Natural killer cell (primary cell): Measurements from ENCODE around the gene AOC1. TPM values are rescaled to one million over a fixed set of nuclear protein-coding genes. Genes with fewer than 3 reads are reported as not detected.
"Not testable (repeated sequence)": the region's sequence is repeated elsewhere in the genome, so short reads cannot be mapped to it uniquely, and the experiment has no call there.

Experiments used
- ATAC-seq, 3 donors: fragments of 150-1000 bp in 2 of 3; fragments of 200-7000 bp in 1 of 3; cut with Tn5 transposase; 1 replicate in 1 of 3; 2 replicates in 2 of 3; pipeline ENCODE4 v1.10.0; 2021; ENCODE audit warnings: mild to moderate bottlenecking in 2 of 3, moderate library complexity in 2 of 3
- DNase-seq, 2 donors: peaks; one replicate each; pipeline versions ENCODE4 v3.0.0 to v3.0.0-alpha.2; 2013 to 2021; ENCODE audit warnings: mixed read lengths in 1 of 2
- H3K27ac ChIP-seq: one replicate; pipeline ENCODE4 v1.5.1; 2013; ENCODE audit warnings: mild to moderate bottlenecking, low read length
- H3K27me3 ChIP-seq: one replicate; pipeline ENCODE4 v1.6.1; 2013; ENCODE audit warnings: low read length; ENCODE audit not compliant: control insufficient read depth, insufficient read depth
- H3K36me3 ChIP-seq: one replicate; pipeline ENCODE4 v1.6.1; 2013; ENCODE audit warnings: low read length; ENCODE audit not compliant: control insufficient read depth, insufficient read depth
- H3K4me1 ChIP-seq: one replicate; pipeline ENCODE4 v1.6.1; 2013; ENCODE audit warnings: low read length; ENCODE audit not compliant: control insufficient read depth, insufficient read depth
- H3K4me3 ChIP-seq: one replicate; pipeline ENCODE4 v1.5.1; 2013; ENCODE audit warnings: low read length
- H3K9me3 ChIP-seq: one replicate; pipeline ENCODE4 v1.6.1; 2013; ENCODE audit warnings: low read length; ENCODE audit not compliant: control insufficient read depth, insufficient read depth
- H3K27ac Mint-ChIP-seq, 2 donors: one replicate each; pipeline ENCODE4 v1.8.0; 2022; ENCODE audit warnings: mild to moderate bottlenecking in 2 of 2, mixed read lengths in 2 of 2, moderate library complexity in 1 of 2
- H3K27me3 Mint-ChIP-seq, 2 donors: one replicate each; pipeline ENCODE4 v1.8.0; 2022; ENCODE audit warnings: low read depth in 2 of 2, mixed read lengths in 2 of 2
- H3K36me3 Mint-ChIP-seq: one replicate; pipeline ENCODE4 v1.8.0; 2022; ENCODE audit warnings: mixed read lengths
- H3K4me1 Mint-ChIP-seq, 2 donors: one replicate each; pipeline ENCODE4 v1.8.0; 2022; ENCODE audit warnings: mixed read lengths in 2 of 2
- H3K4me3 Mint-ChIP-seq: one replicate; pipeline ENCODE4 v1.8.0; 2022; ENCODE audit warnings: mild to moderate bottlenecking, moderate library complexity, mixed read lengths
- H3K9me3 Mint-ChIP-seq, 2 donors: one replicate each; pipeline ENCODE4 v1.8.0; 2022; ENCODE audit warnings: mixed read lengths in 2 of 2
- WGBS: methylation state at CpG from one replicate; pipeline ENCODE4 v1.1.7; 2013; ENCODE audit warnings: missing lambda C conversion rate; ENCODE audit not compliant: insufficient coverage; 5-methylcytosine and 5-hydroxymethylcytosine counted together
- intact Hi-C: fragments of 100-400 bp; cut with micrococcal nuclease; formaldehyde crosslinking; loops from one replicate; pipeline ENCODE4 v1.14.2; 2022
- total RNA-seq, 4 donors: library from RNA; stranded (reverse); fragments of 120-200 nt in 1 of 4; gene quantifications; one replicate each; pipeline versions ENCODE4 v1.2.3 to v1.2.4, GENCODE V29; 2013 to 2022
- TF ChIP-seq, protein P1 (sequence below): fragments of 200-600 bp; IDR thresholded peaks from one replicate; pipeline ENCODE4 v1.8.0; 2022; ENCODE audit warnings: antibody characterized with exemption

AOC1 gene
- total RNA-seq, 3 donors from 2014 or later (not counting 1 experiment from before 2014, with no cell fraction given) = not detected

DNA sequence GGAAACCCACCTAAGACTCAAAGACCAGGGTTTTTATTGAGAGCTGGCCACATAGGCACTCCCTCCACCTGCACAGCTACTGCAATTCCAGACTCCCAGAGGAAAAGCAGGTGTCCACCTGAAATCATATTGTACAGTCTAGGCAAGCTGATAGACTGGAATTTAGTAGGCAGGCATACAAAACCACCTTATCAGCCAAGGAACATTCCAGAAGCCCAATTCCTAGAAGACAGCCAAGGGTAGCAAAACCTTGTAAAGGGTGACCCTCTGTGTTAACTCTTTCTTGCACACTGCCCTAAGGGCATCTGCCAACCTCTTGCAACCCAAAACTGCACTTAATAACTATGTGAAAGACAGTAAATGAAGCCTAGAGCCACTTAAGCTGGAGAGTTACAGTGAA, 46.5 kb upstream of the AOC1 start:
- TF ChIP-seq, protein P1, sequence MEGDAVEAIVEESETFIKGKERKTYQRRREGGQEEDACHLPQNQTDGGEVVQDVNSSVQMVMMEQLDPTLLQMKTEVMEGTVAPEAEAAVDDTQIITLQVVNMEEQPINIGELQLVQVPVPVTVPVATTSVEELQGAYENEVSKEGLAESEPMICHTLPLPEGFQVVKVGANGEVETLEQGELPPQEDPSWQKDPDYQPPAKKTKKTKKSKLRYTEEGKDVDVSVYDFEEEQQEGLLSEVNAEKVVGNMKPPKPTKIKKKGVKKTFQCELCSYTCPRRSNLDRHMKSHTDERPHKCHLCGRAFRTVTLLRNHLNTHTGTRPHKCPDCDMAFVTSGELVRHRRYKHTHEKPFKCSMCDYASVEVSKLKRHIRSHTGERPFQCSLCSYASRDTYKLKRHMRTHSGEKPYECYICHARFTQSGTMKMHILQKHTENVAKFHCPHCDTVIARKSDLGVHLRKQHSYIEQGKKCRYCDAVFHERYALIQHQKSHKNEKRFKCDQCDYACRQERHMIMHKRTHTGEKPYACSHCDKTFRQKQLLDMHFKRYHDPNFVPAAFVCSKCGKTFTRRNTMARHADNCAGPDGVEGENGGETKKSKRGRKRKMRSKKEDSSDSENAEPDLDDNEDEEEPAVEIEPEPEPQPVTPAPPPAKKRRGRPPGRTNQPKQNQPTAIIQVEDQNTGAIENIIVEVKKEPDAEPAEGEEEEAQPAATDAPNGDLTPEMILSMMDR = no peak
- Histone ChIP-seq H3K27me3 (peaks cover 16% of the 10 kb centered on the region), H3K4me3 (no peak overlapping the region), H3K9me3 (peaks cover 12% of the 10 kb centered on the region), H3K27ac (no peak overlapping the region), H3K4me1 (peaks cover 4% of the 10 kb centered on the region), H3K36me3 (no peaks in the 10 kb centered on the region)
- peaks cover 0 to 3% of the 10 kb centered on the region in 2 donors for H3K9me3 Mint-ChIP-seq
- DNase-seq = no peak
- peaks cover 51 to 65% of the 10 kb centered on the region in 2 donors for H3K27me3 Mint-ChIP-seq
- H3K4me1 Mint-ChIP-seq = peaks cover 9 to 12% of the 10 kb centered on the region in 2 donors
- no peak for ATAC-seq
- H3K4me3 Mint-ChIP-seq = no peak overlapping the region
- intact Hi-C loops = no loop called here
- H3K27ac Mint-ChIP-seq = no peak overlapping the region
- peaks cover 12% of the 10 kb centered on the region for H3K36me3 Mint-ChIP-seq

DNA sequence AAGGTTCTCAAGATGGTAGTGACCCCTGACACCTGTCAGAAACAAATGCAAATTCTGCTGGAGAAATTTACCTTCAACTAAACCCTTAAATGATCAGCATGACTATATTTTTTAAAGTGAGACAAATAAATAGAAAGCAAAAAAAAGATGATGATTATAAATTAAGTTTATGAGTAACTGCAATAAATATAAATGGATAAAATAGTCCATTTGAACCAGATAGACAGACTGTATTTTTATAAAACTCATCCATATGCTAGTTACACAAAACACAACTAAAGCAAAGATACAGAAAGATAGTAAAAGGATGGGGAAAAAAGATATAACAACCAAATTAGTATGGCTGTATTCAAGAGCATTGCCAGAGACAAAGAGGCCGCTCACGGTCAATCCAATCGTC, 45.9 kb upstream of the AOC1 start:
- H3K27ac ChIP-seq = no peak overlapping the region
- Mint-ChIP-seq H3K9me3 (peaks cover 0 to 3% of the 10 kb centered on the region in 2 donors), H3K27me3 (peaks cover 48 to 67% of the 10 kb centered on the region in 2 donors), H3K36me3 (peaks cover 12% of the 10 kb centered on the region), H3K4me1 (peaks cover 6 to 7% of the 10 kb centered on the region in 2 donors), H3K27ac (no peak overlapping the region), H3K4me3 (no peak overlapping the region)
- DNase-seq = no peak
- no peak overlapping the region for H3K4me3 ChIP-seq
- ATAC-seq = no peak
- no peaks in the 10 kb centered on the region for H3K4me1 ChIP-seq
- H3K27me3 ChIP-seq = peaks cover 14% of the 10 kb centered on the region
- TF ChIP-seq, protein P1 = no peak
- peaks cover 12% of the 10 kb centered on the region for H3K9me3 ChIP-seq
- intact Hi-C loops = no loop called here
- no peaks in the 10 kb centered on the region for H3K36me3 ChIP-seq
- 100% methylated on average over 3 of the region's 3 CpGs for WGBS

DNA sequence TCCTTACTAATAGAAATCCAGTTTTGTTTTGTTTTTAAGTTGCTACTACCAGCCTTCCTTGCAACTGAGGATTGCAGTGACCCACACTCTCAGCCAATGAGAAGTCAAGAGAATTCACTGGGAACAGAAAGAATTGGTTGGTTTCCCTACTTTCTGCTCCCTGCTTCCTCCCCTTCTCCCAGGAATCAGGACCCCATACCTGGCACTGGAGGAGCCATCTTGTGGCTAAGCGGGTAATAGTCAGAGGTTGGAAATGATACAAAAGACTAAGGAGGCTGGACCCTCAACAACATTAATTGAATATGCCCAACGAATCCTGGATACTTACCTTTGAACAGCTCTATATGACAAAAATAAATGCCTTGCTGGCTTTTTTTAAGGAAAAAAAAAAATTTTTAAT, 45.5 kb upstream of the AOC1 start:
- Histone ChIP-seq H3K27ac (no peak overlapping the region), H3K27me3 (peaks cover 11% of the 10 kb centered on the region), H3K36me3 (no peaks in the 10 kb centered on the region), H3K4me1 (no peaks in the 10 kb centered on the region), H3K4me3 (no peak overlapping the region), H3K9me3 (peaks cover 12% of the 10 kb centered on the region)
- H3K9me3 Mint-ChIP-seq = peaks cover 0 to 3% of the 10 kb centered on the region in 2 donors
- ATAC-seq (no peak), DNase-seq (no peak)
- peaks cover 48 to 67% of the 10 kb centered on the region in 2 donors for H3K27me3 Mint-ChIP-seq
- H3K4me3 Mint-ChIP-seq = no peak overlapping the region
- 100% methylated on average over 2 of the region's 2 CpGs for WGBS
- no peak overlapping the region for H3K27ac Mint-ChIP-seq
- H3K36me3 Mint-ChIP-seq = peaks cover 12% of the 10 kb centered on the region
- TF ChIP-seq, protein P1 = no peak
- intact Hi-C loops = no loop called here
- peaks cover 3% of the 10 kb centered on the region in 2 donors for H3K4me1 Mint-ChIP-seq

DNA sequence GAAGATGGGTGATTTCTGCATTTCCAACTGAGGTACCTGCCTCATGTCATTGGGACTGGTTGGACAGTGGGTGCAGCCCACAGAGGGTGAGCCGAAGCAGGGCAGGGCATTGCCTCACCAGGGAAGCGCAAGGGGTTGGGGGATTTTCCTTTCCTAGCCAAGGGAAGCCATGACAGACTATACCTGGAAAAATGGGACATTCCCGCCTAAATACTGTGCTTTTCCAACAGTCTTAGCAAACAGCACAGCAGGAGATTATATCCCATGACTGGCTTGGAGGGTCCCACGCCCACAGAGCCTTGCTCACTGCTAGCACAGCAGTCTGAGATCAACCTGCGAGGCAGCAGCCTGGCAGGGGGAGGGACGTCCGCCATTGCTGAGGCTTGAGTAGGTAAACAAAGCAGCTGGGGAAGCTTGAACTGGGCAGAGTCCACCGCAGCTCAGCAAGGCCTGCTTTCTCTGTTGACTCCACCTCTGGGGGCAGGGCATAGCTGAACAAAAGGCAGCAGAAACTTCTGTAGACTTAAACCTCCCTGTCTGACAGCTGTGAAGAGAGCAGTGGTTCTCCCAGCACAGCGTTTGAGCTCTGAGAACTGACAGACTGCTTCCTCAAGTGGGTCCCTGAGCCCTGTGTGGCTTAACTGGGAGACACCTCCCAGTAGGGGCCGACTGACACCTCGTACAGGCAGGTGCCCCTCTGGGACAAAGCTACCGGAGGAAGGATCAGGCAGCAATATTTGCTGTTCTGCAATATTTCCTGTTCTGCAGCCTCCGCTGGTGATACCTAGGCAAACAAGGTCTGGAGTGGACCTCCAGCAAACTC, 44.5 kb upstream of the AOC1 start:
- H3K4me1 Mint-ChIP-seq = not testable (repeated sequence)

More for the DNA sequence above, 44.5 kb upstream of the AOC1 start:
- H3K27me3 ChIP-seq, H3K9me3 Mint-ChIP-seq, H3K4me3 ChIP-seq, H3K4me3 Mint-ChIP-seq, H3K27ac ChIP-seq, intact Hi-C loops, DNase-seq, H3K27ac Mint-ChIP-seq, H3K36me3 ChIP-seq, ATAC-seq, H3K4me1 ChIP-seq: not testable (repeated sequence)
- Mint-ChIP-seq H3K27me3 (peaks cover 44 to 61% of the 10 kb centered on the region in 2 donors), H3K36me3 (peaks cover 12% of the 10 kb centered on the region)
- 76% methylated on average over 13 of the region's 13 CpGs for WGBS
- H3K9me3 ChIP-seq = peaks cover 12% of the 10 kb centered on the region
